ENCODE measurements around the gene SNX19. TPM values are rescaled to one million over a fixed set of nuclear protein-coding genes. Genes with fewer than 3 reads are reported as not detected.
A peak's percentile ranks its signal among the peaks of the same experiment; 100 is the strongest.

SNX19 gene
- total RNA-seq, 2 donors from 2014 or later, result 102 to 126 TPM

GRCh38 chr11:130911306-130911705, 5.0 kb downstream of the SNX19 start:
- no peak for ATAC-seq (ENCODE audit: insufficient number of reproducible peaks, low FRiP score, low read depth)
- Histone ChIP-seq H3K27ac (no peak overlapping the region), H3K27me3 (replicated peaks; ENCODE audit: insufficient read depth) (no peaks in the 10 kb centered on the region), H3K9me3 (no peaks in the 10 kb centered on the region), H3K36me3 (peaks cover 15% of the 10 kb centered on the region), H3K4me1 (ENCODE audit: control insufficient read depth in 1 of 2, low read depth in 2 of 2) (peaks cover 32 to 65% of the 10 kb centered on the region in 2 donors), H3K4me3 (no peak overlapping the region)
- no peak for DNase-seq (ENCODE audit: low spot score)
- TF ChIP-seq CTCF (IDR thresholded peaks at IDR 0.05), result no peak

DNA sequence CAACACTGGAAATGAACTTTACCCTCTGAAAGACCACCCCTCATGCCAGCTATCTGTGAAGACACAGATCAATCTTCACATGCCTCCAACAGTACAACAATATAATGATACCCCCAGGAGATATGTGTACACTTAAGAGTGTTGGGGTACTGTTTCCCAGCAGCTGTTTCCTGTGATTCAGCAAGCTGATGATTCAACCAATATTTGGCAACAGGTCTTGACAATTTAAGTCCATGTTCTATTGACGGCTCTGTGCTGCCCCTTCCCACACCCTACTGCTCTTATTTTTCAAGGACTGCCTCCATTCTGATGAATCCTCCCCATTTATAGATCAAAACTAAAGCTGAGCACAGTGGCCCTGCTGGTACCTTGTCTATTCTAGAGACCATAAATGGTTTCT, 6.6 kb downstream of the SNX19 start:
- Histone ChIP-seq H3K4me3 (no peak overlapping the region), H3K9me3 (no peaks in the 10 kb centered on the region), H3K36me3 (peaks cover 26% of the 10 kb centered on the region), H3K27ac (peak overlapping the region; percentile 56 to 62), H3K4me1 (ENCODE audit: control insufficient read depth in 1 of 2, low read depth in 2 of 2) (peaks cover 23 to 54% of the 10 kb centered on the region in 2 donors), H3K27me3 (replicated peaks; ENCODE audit: insufficient read depth) (no peaks in the 10 kb centered on the region)
- ATAC-seq (ENCODE audit: insufficient number of reproducible peaks, low FRiP score, low read depth), result no peak
- DNase-seq (ENCODE audit: low spot score), result no peak
- TF ChIP-seq CTCF (IDR thresholded peaks at IDR 0.05), result no peak

DNA sequence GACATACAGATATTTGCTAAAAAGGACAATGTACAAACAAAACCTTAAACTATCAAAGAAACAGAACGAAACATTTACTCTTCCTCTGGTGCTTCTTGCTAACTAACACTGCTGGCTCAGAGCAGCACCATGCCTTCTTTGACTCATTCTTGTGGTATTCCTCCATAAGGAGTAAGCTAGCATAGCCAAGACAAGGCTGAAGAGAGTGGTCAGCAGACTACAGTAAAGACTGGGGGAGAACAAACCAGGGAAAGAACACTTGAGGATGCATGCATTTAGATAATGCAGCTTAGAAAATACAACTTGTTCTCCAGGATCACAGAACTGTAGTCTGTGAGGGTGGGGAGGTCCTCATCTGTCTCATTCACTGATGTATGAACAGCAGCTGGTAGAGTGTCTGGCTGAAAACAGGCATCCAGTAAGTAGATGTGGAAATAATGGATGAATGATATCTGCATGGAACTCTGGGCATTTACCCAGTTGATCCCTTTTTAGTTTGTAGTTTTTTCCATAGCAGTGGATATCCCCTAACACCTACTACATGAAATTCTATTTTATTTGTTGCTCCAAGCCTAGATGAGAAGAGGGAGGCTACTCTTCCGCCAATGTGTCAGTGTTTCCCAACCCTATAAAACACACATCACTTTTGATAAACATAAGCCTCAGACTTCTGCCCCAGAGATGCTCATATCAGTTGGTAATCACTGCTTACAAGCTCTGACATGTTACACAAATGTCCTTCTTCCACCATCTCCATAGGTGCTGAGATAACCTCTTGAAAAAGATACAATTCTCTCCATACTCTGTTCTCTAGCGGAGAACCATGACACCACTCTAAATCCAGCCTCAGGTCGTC, 7.3 kb downstream of the SNX19 start:
- DNase-seq (ENCODE audit: low spot score) (no peak), ATAC-seq (ENCODE audit: insufficient number of reproducible peaks, low FRiP score, low read depth) (peak; percentile 66)
- Histone ChIP-seq H3K4me3 (no peak overlapping the region), H3K9me3 (no peaks in the 10 kb centered on the region), H3K36me3 (peaks cover 25% of the 10 kb centered on the region), H3K4me1 (ENCODE audit: control insufficient read depth in 1 of 2, low read depth in 2 of 2) (peaks cover 18 to 47% of the 10 kb centered on the region in 2 donors), H3K27ac (peak overlapping the region; percentile 56 to 62), H3K27me3 (replicated peaks; ENCODE audit: insufficient read depth) (no peaks in the 10 kb centered on the region)
- no peak for TF ChIP-seq CTCF (IDR thresholded peaks at IDR 0.05)

GRCh38 chr11:130908061-130908460, 8.2 kb downstream of the SNX19 start:
- Histone ChIP-seq H3K4me1 (ENCODE audit: control insufficient read depth in 1 of 2, low read depth in 2 of 2) (peaks cover 16 to 39% of the 10 kb centered on the region in 2 donors), H3K36me3 (peaks cover 26% of the 10 kb centered on the region), H3K27me3 (replicated peaks; ENCODE audit: insufficient read depth) (no peaks in the 10 kb centered on the region), H3K27ac (peak overlapping the region; percentile 62 to 66), H3K4me3 (no peak overlapping the region), H3K9me3 (no peaks in the 10 kb centered on the region)
- no peak for DNase-seq (ENCODE audit: low spot score)
- no peak for ATAC-seq (ENCODE audit: insufficient number of reproducible peaks, low FRiP score, low read depth)
- no peak for TF ChIP-seq CTCF (IDR thresholded peaks at IDR 0.05)

DNA sequence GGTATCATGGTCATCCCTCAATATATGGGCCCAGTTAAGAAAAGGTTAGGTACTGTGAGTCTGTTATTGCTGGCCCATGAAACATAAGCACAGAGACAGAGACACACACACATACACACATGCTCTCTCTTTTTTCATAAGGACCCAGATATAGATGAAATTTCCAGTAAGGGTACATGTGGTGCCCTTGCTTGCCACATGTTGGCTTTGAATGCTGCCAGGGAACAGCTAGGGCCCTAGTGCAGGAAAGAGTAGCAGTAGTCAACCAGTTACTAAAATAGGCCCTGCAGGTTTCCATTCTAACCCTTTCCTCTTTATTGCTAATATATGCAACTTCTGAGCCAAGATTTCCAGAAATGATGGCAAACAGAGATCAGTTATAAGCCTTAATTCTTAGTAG, 9.1 kb downstream of the SNX19 start:
- Histone ChIP-seq H3K9me3 (no peaks in the 10 kb centered on the region), H3K27ac (peak overlapping the region; percentile 62 to 66), H3K27me3 (replicated peaks; ENCODE audit: insufficient read depth) (no peaks in the 10 kb centered on the region), H3K36me3 (peaks cover 34% of the 10 kb centered on the region), H3K4me1 (ENCODE audit: control insufficient read depth in 1 of 2, low read depth in 2 of 2) (peaks cover 16 to 37% of the 10 kb centered on the region in 2 donors), H3K4me3 (no peak overlapping the region)
- ATAC-seq (ENCODE audit: insufficient number of reproducible peaks, low FRiP score, low read depth) (no peak), DNase-seq (ENCODE audit: low spot score) (no peak)
- no peak for TF ChIP-seq CTCF (IDR thresholded peaks at IDR 0.05)

Data from thoracic aorta (tissue), 2 donors.